HG03095 (cell line): ENCODE results near the gene NPC1L1.

Experiments used
- ATAC-seq: cut with Tn5 transposase; IDR thresholded peaks from one replicate; pipeline ENCODE4 v1.9.1; 2021; ENCODE audit warnings: moderate library complexity; ENCODE audit not compliant: unreplicated experiment

Gene NPC1L1

DNA sequence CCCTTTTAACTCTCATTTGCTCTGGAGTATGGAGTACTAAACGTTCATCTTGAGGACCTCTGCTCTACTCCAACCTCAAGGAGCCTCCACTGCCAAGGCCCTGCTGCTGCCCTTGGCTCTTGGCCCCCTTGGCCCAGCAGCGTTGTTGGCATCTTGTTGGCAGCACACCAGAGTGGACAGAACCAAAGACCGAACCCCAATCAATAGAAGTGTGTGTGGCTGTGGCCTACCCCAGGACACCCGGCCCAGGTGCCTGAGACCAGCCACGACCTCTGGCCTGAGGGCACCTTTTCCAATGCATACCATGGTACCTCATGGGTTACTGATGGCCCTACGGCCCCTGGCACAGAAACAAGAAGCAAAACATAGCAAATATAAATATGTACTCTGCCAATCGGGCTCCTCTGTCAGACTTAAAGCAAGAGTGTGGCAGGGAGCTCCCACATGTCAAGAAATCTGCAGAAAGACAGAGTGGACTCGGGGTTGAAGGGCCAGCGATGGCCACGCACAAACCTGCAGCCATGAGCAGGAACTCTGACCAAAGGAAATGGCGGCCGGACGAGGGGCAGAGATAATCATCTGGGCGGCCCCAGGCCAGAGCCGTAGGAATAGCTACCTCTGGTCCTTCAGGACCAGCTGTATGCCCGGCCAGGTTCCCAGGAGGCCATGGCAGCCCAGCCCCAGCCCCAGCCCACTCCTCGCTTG is 2.9 kb downstream of the NPC1L1 start:
- ATAC-seq: no peak

GRCh38 chr7:44537442-44537841 is 3.7 kb downstream of the NPC1L1 start:
- ATAC-seq: no peak

GRCh38 chr7:44536090-44536489 is 5.0 kb downstream of the NPC1L1 start:
- ATAC-seq: no peak

GRCh38 chr7:44535348-44536064 is 5.6 kb downstream of the NPC1L1 start:
- no peak for ATAC-seq

DNA sequence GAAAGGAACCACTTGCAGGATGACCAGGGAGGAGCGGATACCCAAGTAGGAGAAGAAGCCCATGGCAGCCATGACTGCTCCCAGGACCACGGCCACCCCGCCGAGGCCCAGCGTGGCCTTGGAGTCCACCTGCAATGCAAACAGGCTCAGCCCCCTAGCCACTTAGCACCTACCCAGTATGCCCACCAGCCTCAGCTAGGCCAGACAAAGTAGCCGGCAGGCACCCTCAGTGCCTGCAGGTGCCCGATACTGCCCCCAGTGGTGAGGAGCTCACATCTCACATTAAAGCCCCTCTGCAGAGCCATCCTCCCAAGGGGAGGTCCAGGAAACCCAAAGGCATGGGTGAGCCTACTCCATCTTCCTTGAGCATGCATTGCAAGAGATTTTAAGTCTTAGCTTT is 6.6 kb downstream of the NPC1L1 start:
- ATAC-seq: no peak

GRCh38 chr7:44534087-44534486 is 7.0 kb downstream of the NPC1L1 start:
- ATAC-seq: no peak

DNA sequence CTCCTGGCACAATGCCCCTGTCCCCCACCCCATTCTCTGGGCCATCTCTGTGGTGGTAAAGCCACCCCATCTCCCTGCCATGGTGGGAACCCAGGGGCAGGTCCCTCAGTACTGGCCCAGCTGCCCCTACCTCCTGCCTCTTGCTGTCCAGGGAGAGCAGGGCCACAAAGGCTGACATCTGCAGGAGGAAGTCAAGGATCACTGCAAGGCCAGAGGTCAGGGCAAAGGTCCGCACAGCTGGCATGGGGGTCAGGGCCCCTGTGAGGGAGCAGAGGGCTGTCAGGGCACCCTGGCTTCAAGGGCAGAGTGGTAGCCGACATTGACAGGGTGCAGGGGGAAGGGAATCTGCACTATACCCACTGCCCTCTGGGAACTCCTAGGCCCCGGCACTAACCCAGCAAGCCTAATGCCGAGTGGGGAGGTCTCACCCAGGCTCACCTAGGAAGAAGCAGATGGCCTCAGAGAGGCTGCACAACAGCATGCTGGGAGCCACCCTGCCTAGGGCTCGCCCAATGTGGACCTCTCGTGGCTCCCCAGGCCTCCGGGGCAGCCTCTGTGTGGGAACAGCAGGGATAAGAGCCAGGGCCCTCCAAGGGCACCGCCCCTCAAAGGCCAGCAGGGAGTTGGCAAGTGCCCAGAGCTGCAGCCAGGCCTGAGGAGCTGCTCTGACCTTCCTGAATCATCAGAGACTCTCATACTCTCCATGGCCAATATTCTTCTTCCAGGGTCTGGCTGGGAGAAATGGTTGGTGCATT is 7.7 kb downstream of the NPC1L1 start:
- ATAC-seq: no peak

GRCh38 chr7:44531421-44532380 is 9.4 kb downstream of the NPC1L1 start:
- no peak for ATAC-seq

DNA sequence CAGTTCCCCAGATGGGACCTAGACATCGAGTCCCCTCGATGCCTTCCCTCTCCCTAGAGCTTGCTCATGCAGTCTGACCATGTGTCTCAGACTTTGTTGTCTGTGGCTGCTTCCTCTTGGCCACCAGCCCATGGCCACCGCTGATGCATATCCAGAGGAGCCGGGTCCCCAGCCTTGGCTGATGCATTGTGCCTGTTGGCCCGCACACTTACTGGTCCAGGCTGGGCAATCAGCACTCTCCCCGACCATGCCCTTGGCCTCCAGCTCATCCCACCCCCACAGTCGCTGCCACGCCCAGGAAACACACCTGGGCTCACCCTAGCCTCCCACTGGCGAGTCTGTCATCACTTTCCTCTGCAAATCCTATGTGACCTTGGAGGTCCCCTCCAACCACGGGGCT is 10.1 kb downstream of the NPC1L1 start:
- no peak for ATAC-seq

DNA sequence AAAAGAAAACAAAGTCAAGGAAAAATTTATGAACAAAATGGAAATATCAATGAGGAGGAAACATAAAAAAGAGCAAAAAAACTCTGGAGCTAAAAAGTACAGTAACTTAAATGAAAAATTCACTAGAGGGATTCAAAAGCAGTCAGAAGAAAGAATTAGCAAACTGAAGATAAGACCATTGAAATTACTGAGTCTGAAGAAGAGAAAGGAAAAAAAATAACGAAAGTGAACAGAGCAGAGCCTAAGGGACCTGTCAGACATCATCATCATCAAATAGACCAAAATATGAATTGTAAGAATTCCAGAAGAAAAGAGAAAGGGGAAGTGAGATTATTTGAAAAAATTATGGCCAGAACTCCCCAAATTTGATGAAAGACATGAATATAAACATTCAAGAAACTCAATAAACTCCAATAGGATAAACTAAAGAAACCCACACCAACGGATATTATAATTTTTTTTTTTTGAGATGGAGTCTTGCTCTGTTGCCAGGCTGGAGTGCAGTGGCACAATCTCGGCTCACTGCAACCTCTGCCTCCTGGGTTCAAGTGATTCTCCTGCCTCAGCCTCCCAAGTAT is 16.2 kb downstream of the NPC1L1 start:
- ATAC-seq: no peak

- ATAC-seq: no peak
These were observed 18.8 kb downstream of the NPC1L1 start for GRCh38 chr7:44522315-44522714.

GRCh38 chr7:44521347-44522095 is 19.6 kb downstream of the NPC1L1 start:
- no peak for ATAC-seq

- no peak for ATAC-seq
These were observed 20.6 kb downstream of the NPC1L1 start for GRCh38 chr7:44520574-44520973.

GRCh38 chr7:44519546-44519945 is 21.6 kb downstream of the NPC1L1 start:
- no peak for ATAC-seq

- ATAC-seq: no peak
These were observed 22.4 kb downstream of the NPC1L1 start for GRCh38 chr7:44518761-44519160.

DNA sequence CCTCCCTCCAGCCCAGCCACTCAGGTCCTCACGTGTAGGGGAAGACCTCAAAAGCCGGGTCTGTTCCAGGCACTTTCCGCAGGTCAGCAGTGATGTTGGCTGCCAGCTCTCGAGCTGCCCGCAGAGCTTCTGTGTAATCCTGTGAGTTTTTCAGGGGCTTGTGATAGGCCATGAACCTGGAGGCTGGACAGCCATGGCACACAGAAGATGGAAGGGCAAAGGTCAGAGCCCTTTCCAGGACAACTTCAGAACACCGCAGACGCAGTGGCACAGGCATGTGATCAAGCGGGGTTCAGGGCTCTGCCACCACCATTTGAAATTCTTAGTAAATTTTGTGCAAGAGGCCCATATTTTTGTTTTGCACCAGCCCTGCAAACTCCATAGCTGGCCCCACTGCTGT is 24.0 kb downstream of the NPC1L1 start:
- ATAC-seq: no peak

- no peak for ATAC-seq
These were observed 25.4 kb downstream of the NPC1L1 start for GRCh38 chr7:44515590-44516268.

- ATAC-seq: no peak
These were observed 28.4 kb downstream of the NPC1L1 start for GRCh38 chr7:44512736-44513135.

GRCh38 chr7:44511863-44512468 is 29.2 kb downstream of the NPC1L1 start:
- no peak for ATAC-seq
